Mucosa of stomach (tissue), 1 donor: ENCODE measurements around the gene CIITA.

Source experiments
- H3K27me3 ChIP-seq: one replicate; pipeline ENCODE4 v1.7.0; 2013; ENCODE audit warnings: mild to moderate bottlenecking, low read length; ENCODE audit not compliant: control insufficient read depth, insufficient read depth
- H3K36me3 ChIP-seq: one replicate; pipeline ENCODE4 v1.7.0; 2013; ENCODE audit warnings: low read length; ENCODE audit not compliant: control insufficient read depth, insufficient read depth
- H3K4me1 ChIP-seq: one replicate; pipeline ENCODE4 v1.7.0; 2013; ENCODE audit warnings: mild to moderate bottlenecking, low read length; ENCODE audit not compliant: control insufficient read depth, insufficient read depth
- H3K4me3 ChIP-seq: one replicate; pipeline ENCODE4 v1.7.0; 2013; ENCODE audit warnings: low read length
- H3K9ac ChIP-seq: one replicate; pipeline ENCODE4 v1.7.0; 2013; ENCODE audit warnings: mild to moderate bottlenecking, low read length, moderate library complexity
- H3K9me3 ChIP-seq: one replicate; pipeline ENCODE4 v1.7.0; 2013; ENCODE audit warnings: mild to moderate bottlenecking, low read length, moderate library complexity; ENCODE audit not compliant: control insufficient read depth
- donor health status: Pancreatic carcinoma.

CIITA gene

DNA sequence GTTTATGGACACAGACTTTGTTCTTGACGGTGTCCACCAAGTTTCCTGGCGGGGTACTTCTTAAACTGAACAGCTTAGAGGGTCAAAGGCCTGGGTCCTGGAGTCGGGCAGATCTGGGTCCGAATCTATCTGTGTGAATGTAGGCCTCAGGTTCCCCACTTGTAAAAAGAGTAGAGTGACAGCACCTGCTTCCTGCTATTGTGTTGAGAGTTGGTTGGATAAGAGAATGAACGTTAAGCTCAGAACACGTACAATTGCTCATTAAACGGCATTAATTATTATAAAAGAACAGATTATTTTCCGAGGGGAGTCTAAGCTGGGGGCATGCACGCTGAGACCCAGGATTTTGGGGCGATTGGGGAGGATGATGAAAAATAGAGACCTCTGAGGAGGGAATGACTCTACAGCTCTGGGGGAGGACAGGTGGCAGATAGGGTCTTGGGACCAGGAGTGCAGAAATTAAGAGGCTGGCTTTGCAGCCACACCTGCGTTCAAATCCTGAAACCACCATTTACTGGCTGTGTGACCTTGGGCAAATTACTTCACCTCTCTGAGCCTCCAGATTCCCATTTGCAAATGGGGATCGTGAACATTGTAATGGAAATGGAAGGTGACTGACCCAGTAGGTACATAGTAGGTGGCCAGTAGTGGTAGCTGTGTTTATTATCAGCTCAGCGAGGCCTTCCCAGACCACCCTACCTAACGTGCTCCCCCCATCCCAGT lies 68.2 kb downstream of the CIITA start:
- Histone ChIP-seq H3K4me3 (peak overlapping the region; percentile 78), H3K36me3 (no peaks in the 10 kb centered on the region), H3K9ac (peak overlapping the region; percentile 80), H3K9me3 (no peaks in the 10 kb centered on the region), H3K27me3 (no peaks in the 10 kb centered on the region), H3K4me1 (peaks cover 36% of the 10 kb centered on the region)

- Histone ChIP-seq H3K4me3 (no peak overlapping the region), H3K9ac (no peak overlapping the region), H3K36me3 (no peaks in the 10 kb centered on the region), H3K27me3 (no peaks in the 10 kb centered on the region), H3K4me1 (peaks cover 25% of the 10 kb centered on the region), H3K9me3 (no peaks in the 10 kb centered on the region)
These were observed 69.3 kb downstream of the CIITA start for GRCh38 chr16:10946308-10946707.

DNA sequence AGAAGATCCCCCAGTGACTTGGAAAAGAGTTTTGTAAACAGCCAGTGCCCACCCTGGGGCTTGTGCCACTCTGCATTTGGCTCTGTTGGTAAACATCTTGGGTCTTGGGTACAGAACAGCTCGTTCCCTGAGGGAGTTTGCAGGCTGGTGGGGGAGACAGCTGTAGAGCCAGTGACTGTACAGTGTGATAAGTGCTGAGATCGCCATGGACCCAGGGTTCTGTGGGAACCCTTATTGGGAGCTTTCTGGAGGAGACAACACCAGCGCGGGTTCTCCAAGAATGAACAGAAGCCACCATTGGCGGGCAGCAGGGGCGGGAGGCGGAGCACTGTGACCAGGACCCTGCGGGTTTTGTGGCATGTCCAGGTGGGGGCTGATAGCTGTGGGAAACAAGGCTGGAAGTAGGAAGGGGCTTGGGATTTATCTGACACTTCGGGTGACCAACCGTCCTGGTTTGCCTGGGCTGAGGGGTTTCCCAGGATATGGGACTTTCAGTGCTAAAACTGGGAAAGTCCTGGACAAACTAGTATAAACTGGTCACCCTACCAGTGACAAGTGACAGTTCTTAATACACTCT lies 70.3 kb downstream of the CIITA start:
- Histone ChIP-seq H3K27me3 (no peaks in the 10 kb centered on the region), H3K4me3 (no peak overlapping the region), H3K9ac (no peak overlapping the region), H3K4me1 (peaks cover 24% of the 10 kb centered on the region), H3K36me3 (no peaks in the 10 kb centered on the region), H3K9me3 (no peaks in the 10 kb centered on the region)

- Histone ChIP-seq H3K36me3 (no peaks in the 10 kb centered on the region), H3K4me3 (no peak overlapping the region), H3K27me3 (no peaks in the 10 kb centered on the region), H3K9ac (no peak overlapping the region), H3K4me1 (peaks cover 22% of the 10 kb centered on the region), H3K9me3 (no peaks in the 10 kb centered on the region)
These were observed 72.5 kb downstream of the CIITA start for GRCh38 chr16:10949424-10949970.

DNA sequence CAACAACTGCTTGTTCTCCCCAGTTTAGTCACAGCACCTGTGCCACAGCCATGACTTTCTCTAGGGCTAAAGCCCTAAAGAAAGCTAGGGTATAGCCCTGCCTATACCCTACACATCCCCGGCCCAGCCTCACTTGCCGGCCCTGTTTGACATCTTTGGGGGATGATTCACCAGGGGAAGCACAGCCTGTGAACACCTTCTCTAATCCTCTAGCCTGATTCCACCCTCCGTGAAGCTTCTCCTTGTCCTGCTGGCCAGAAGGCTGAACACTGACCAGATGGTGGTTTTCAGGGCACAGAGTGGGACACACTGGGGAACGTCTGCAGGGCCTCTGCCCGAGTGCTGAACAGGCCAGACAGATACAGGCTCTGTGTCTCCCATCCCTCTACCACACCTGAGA lies 73.4 kb downstream of the CIITA start:
- Histone ChIP-seq H3K9me3 (no peaks in the 10 kb centered on the region), H3K4me3 (no peak overlapping the region), H3K4me1 (peaks cover 18% of the 10 kb centered on the region), H3K9ac (no peak overlapping the region), H3K36me3 (no peaks in the 10 kb centered on the region), H3K27me3 (no peaks in the 10 kb centered on the region)

DNA sequence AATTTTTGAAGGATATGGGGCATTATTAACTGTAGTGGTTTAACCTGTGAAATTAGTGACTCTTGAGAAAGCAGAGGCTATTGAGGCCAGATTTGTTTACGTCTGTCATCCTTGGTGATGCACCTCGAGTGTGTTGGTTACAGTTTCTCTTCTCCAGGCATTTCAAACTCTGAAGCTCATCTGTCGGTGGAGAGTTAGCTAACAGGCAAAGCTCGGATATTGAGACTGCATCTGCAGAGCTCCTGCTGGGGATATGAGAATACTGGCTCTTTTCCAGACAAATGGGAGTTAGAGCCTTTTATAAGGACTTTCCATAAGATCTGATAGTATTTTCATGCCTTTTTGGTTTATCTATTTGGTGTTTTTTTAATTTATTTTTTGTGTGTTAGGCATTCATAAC lies 74.0 kb downstream of the CIITA start:
- Histone ChIP-seq H3K9ac (no peak overlapping the region), H3K36me3 (no peaks in the 10 kb centered on the region), H3K4me3 (no peak overlapping the region)

DNA sequence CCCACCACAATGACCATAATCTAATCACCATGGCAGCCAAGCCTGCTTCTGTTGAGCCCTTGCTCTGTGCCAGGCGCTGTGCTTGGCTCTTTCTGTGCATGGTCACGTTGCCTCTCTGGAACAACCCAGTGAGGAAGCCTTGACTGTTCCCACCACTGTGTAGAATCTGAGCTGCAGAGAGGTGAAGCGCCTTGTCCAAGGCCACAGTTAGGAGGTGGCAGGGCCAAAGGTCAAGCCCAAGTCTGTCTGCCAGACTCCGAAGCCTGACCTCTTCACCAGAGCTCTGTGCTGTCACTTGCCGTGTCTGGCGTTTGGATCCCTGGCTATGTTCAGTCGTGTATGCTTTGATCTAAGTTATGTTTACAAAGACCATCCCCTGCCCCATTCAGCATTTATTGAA lies 77.9 kb downstream of the CIITA start:
- Histone ChIP-seq H3K9ac (no peak overlapping the region), H3K36me3 (no peaks in the 10 kb centered on the region), H3K27me3 (no peaks in the 10 kb centered on the region), H3K4me3 (no peak overlapping the region), H3K4me1 (peaks cover 7% of the 10 kb centered on the region), H3K9me3 (no peaks in the 10 kb centered on the region)

More for the DNA sequence above, 74.0 kb downstream of the CIITA start:
- Histone ChIP-seq H3K4me1 (peaks cover 11% of the 10 kb centered on the region), H3K27me3 (no peaks in the 10 kb centered on the region), H3K9me3 (no peaks in the 10 kb centered on the region)

DNA sequence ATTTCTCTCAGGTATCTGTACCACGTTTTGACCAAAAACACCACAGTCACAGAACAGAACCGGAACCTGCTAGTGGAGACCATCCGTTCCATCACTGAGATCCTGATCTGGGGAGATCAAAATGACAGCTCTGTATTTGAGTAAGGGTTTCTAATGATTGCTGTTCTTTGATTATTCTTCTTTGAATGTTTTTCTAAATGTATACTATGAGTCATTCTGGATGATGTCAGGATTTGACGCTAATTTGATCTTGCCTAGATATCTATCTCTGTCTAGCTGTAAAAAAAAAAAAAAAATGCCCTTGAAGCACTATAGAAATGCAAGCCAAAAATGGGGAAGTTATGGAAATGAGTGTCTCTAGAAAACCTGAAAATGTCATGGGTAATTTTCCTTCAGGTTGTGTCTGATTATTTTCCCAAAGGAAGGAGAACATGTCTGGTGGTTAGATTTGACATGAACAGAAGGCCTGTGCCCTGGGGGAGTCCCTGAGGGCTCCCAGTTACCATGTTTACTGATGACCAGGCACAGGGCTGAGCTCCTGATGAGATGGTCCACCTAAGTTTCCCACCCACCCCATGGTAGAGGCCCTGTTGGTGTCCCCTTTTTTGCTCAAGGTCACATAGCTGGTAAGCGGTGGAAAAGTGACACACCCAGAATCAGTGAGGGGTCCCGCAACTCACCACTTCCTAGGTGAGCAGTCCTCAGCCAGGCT lies 80.9 kb downstream of the CIITA start:
- Histone ChIP-seq H3K9ac (no peak overlapping the region), H3K4me1 (peaks cover 7% of the 10 kb centered on the region), H3K4me3 (no peak overlapping the region), H3K27me3 (no peaks in the 10 kb centered on the region), H3K36me3 (no peaks in the 10 kb centered on the region), H3K9me3 (no peaks in the 10 kb centered on the region)

DNA sequence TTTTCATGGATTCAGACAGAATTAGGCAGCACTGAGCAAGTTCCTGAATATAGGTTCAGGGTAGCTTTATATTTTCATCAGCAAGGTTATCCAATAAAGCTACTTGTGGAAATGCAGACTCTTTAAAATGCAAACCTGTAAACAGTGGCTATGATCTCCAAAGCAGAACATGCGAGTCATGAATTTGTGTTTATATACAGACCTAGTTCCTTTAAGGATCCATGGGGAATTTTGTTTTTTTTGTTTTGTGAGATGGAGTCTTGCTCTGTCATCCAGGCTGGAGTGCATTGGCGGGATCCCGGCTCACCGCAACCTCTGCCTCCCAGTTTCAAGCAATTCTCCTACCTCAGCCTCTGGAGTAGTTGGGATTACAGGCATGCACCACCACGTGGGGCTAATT lies 82.2 kb downstream of the CIITA start:
- Histone ChIP-seq H3K27me3 (no peaks in the 10 kb centered on the region), H3K4me3 (no peak overlapping the region), H3K4me1 (peaks cover 4% of the 10 kb centered on the region), H3K36me3 (peaks cover 9% of the 10 kb centered on the region), H3K9me3 (no peaks in the 10 kb centered on the region), H3K9ac (no peak overlapping the region)

DNA sequence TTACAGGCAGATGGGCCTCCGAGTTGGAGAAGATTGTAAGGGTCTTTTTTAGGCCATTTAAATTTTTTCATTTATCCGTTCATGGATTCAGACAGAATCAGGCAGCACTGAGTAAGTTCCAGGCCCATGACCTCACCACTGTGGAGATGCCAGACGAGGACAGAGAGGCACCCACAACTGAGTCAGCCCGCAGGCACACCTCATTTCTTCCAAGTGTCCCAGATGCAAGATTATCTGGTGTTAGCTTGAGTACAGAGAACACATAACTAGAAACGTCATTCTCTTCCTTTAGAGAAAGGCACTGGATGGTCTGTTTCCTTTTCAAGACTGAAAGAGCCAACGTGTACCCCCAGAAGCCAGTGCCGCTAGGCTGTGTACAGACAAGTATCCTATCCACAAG lies 84.2 kb downstream of the CIITA start:
- Histone ChIP-seq H3K4me3 (no peak overlapping the region), H3K9me3 (no peaks in the 10 kb centered on the region), H3K36me3 (peaks cover 9% of the 10 kb centered on the region), H3K27me3 (no peaks in the 10 kb centered on the region), H3K4me1 (peaks cover 5% of the 10 kb centered on the region), H3K9ac (no peak overlapping the region)

DNA sequence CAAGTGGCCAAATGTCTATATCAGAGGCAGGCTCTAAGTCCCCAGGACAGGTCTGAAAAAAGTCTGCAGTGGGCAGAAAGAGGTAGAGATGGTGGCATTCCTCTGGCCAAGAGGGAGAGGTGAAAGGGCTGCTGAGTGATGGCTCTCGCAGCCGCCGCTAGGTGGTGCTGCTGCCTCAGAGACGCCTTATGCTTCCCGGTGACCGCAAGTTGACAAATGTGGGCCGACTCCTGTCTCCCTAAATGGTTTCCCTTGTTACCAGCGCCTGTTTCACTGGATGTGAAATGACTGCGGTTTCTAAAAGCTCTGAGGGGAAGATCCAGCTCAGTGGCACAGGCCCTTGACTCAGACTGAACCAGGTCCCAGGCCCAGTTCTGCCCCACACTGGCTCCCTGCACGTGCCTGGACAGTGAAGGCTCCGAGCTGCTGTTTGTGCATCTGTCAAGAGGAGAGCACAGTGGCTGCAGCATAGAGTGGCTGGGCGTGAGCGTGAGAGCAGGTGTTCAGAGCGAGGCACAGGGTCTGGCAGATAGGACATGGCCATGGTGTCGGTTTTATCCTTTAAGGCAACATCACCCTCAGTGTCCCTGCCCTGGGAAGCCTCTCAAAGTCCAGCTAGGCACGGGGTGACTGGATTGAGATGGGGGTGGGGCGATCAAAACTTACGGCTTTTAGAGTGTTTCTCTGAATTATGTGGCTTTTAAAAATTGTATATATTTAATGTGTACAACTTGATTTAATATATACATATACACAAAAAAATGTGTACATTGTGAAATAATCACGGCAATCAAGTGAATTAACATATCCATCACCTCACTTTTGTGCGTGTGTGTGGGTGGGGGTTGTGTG lies 87.3 kb downstream of the CIITA start:
- Histone ChIP-seq H3K36me3 (peaks cover 9% of the 10 kb centered on the region), H3K27me3 (no peaks in the 10 kb centered on the region), H3K9me3 (no peaks in the 10 kb centered on the region), H3K4me3 (no peak overlapping the region), H3K9ac (no peak overlapping the region), H3K4me1 (peaks cover 5% of the 10 kb centered on the region)
